K562 (cell line): ENCODE measurements around the gene HS3ST3A1. TPM values are rescaled to one million over a fixed set of nuclear protein-coding genes. Genes with fewer than 3 reads are reported as not detected.

ENCODE experiments used
- ATAC-seq: fragments of 200-7000 bp; cut with Tn5 transposase; 3 replicates; pipeline ENCODE4 v1.9.1; 2020; ENCODE audit warnings: moderate library complexity
- BruUV-seq: library from RNA; stranded (reverse); fragments of 400-500 nt; replicated peaks from 2 replicates; lab custom pipeline; 2021; lab: Mats Ljungman, UMichigan
- CTCF ChIA-PET: fragments of 300-600 bp; formaldehyde crosslinking; extraction: SDS; loops from one replicate; lab custom pipeline; 2021; ENCODE audit warnings: low intra/inter-chr PET ratio; lab: Yijun Ruan, JAX
- POLR2A ChIA-PET: fragments of 300-600, 350-650 bp; sonication (Branson Sonifier 250); formaldehyde crosslinking; extraction: SDS; loops from one replicate; lab custom pipeline; 2021; ENCODE audit warnings: antibody characterized with exemption, inconsistent platforms; lab: Yijun Ruan, JAX
- DNase-seq, 4 experiments: peaks; one replicate each; pipeline versions ENCODE4 v3.0.0 to v3.0.0-alpha.2; 2011 to 2018; ENCODE audit warnings: low spot score in 3 of 4, mixed read lengths in 3 of 4; ENCODE audit errors: extremely low read depth in 1 of 4
- FAIRE-seq: peaks from 2 replicates; lab custom pipeline; 2011; peaks lifted over from hg19 to GRCh38; lab: Jason Lieb, UNC
- H2AFZ ChIP-seq: 2 replicates; pipeline ENCODE4 v1.6.0; 2011; ENCODE audit warnings: low read depth, low read length, control low read depth, inconsistent platforms
- H3K27ac ChIP-seq: fragments of 200-600 bp; 3 replicates; pipeline ENCODE4 v1.8.0; 2011; ENCODE audit warnings: low read depth, mild to moderate bottlenecking, control low read depth, inconsistent platforms, low read length, moderate library complexity, mixed read lengths; ENCODE audit errors: extremely low read depth
- H3K27me3 ChIP-seq, 2 experiments: fragments of 300-600 bp in 1 of 2; 2 replicates in 1 of 2; 3 replicates in 1 of 2; pipeline versions ENCODE4 v1.6.0 to v1.8.0; 2011; ENCODE audit warnings: inconsistent platforms in 2 of 2, low read length in 2 of 2, mild to moderate bottlenecking in 1 of 2, mixed read lengths in 1 of 2, moderate library complexity in 1 of 2; ENCODE audit not compliant: control insufficient read depth in 2 of 2, insufficient read depth in 2 of 2
- H3K36me3 ChIP-seq: fragments of 300-600 bp; 3 replicates; pipeline ENCODE4 v1.8.0; 2011; ENCODE audit warnings: mild to moderate bottlenecking, low read length, inconsistent platforms; ENCODE audit not compliant: control insufficient read depth, insufficient read depth
- H3K4me1 ChIP-seq, 2 experiments: fragments of 200-600 bp in 1 of 2; replicated peaks in 1 of 2; 2 replicates in 1 of 2; 3 replicates in 1 of 2; pipeline versions ENCODE4 v1.5.1 to v1.8.0; 2011; ENCODE audit warnings: inconsistent platforms in 2 of 2, low read length in 2 of 2, mild to moderate bottlenecking in 1 of 2, mixed read lengths in 1 of 2, moderate library complexity in 1 of 2; ENCODE audit not compliant: control insufficient read depth in 2 of 2, insufficient read depth in 2 of 2
- H3K4me2 ChIP-seq: 2 replicates; pipeline ENCODE4 v1.6.1; 2011; ENCODE audit warnings: low read length, control low read depth, inconsistent platforms, mixed read lengths; ENCODE audit not compliant: insufficient read depth
- H3K4me3 ChIP-seq: fragments of 200-600 bp; sonication (generic), shearing (Covaris generic); 2 replicates; pipeline ENCODE4 v1.5.1; 2016; ENCODE audit warnings: control low read depth, inconsistent platforms
- H3K79me2 ChIP-seq: fragments of 200-600 bp; 3 replicates; pipeline ENCODE4 v1.8.0; 2011; ENCODE audit warnings: low read length, inconsistent platforms; ENCODE audit not compliant: control insufficient read depth, insufficient read depth
- H3K9ac ChIP-seq, 2 experiments: 2 replicates each; pipeline versions ENCODE4 v1.6.0 to v1.6.1; 2011; ENCODE audit warnings: low read depth in 2 of 2, low read length in 2 of 2, control low read depth in 1 of 2, inconsistent platforms in 1 of 2, mild to moderate bottlenecking in 1 of 2, mixed read lengths in 1 of 2; ENCODE audit not compliant: insufficient read depth in 1 of 2
- H3K9me1 ChIP-seq: one replicate; pipeline ENCODE4 v1.6.0; 2011; ENCODE audit warnings: inconsistent platforms, mild to moderate bottlenecking, low read length, moderate library complexity; ENCODE audit not compliant: control insufficient read depth, insufficient read depth
- H3K9me3 ChIP-seq: replicated peaks from 2 replicates; pipeline ENCODE4 v1.5.1; 2011; ENCODE audit warnings: low read depth, low read length, inconsistent platforms; ENCODE audit not compliant: control insufficient read depth, insufficient read depth
- H4K20me1 ChIP-seq: replicated peaks from 2 replicates; pipeline ENCODE4 v1.6.1; 2011; ENCODE audit warnings: low read length, inconsistent platforms, mixed read lengths; ENCODE audit not compliant: control insufficient read depth, insufficient read depth
- E2F4 ChIP-seq: sonication (generic); formaldehyde crosslinking; IDR thresholded peaks from 2 replicates; pipeline ENCODE4 v1.8.0; 2022; ENCODE audit warnings: mild to moderate bottlenecking, low read depth, missing genetic modification reagents
- PRDM10 ChIP-seq: fragments of 450-650 bp; IDR thresholded peaks from 2 replicates; pipeline ENCODE4 v1.6.1; 2018; ENCODE audit not compliant: partially characterized antibody
- ZNF407 ChIP-seq: fragments of 450-650 bp; IDR thresholded peaks from 2 replicates; pipeline ENCODE4 v1.6.1; 2016; ENCODE audit warnings: low read depth
- WGBS: fragments of 100-300 bp; shearing (Covaris generic); methylation state at CpG from one replicate; pipeline ENCODE4 v1.1.6; 2016; ENCODE audit warnings: low coverage, mixed read lengths; ENCODE audit not compliant: insufficient coverage; ENCODE audit errors: missing lambda C conversion rate; 5-methylcytosine and 5-hydroxymethylcytosine counted together
- in situ Hi-C: fragments of 300-500 bp; cut with MboI; formaldehyde crosslinking; loops from 4 replicates; pipeline ENCODE4 v1.15.0; 2018; ENCODE audit warnings: inconsistent platforms, mixed read lengths
- intact Hi-C: fragments of 100-400 bp; cut with micrococcal nuclease; formaldehyde crosslinking; loops from 2 replicates; pipeline ENCODE4 v1.14.2; 2022
- polyA plus RNA-seq, 8 experiments: library from polyadenylated mRNA; depleted of rRNA in 4 of 8; stranded (reverse) in 5 of 8; unstranded in 3 of 8; fragments of >200 nt; fragmentation: Nextera tagmentation in 2 of 8; fragmentation: Illumina TruSeq in 1 of 8; extraction: Ambion mirVana in 2 of 8; extraction: Trizol in 1 of 8; gene quantifications; 2 replicates each; pipeline versions ENCODE4 v1.2.1 to v1.2.3, GENCODE V29; 2011 to 2014; ENCODE audit warnings: inconsistent platforms in 1 of 8, missing spikeins in 1 of 8
- total RNA-seq, 7 experiments: library from RNA; depleted of rRNA in 6 of 7; stranded (reverse); fragments of >200 nt in 6 of 7; fragmentation: Illumina TruSeq in 2 of 7; extraction: Trizol in 2 of 7; gene quantifications; 2 replicates each; pipeline versions ENCODE4 v1.2.1 to v1.2.3, GENCODE V29; 2011 to 2021; ENCODE audit warnings: low replicate concordance in 1 of 7

Gene HS3ST3A1
- total and polyA plus RNA-seq, 9 of the 15 experiments (the other 6 are each of a cell fraction or from before 2014, with no cell fraction given) = 0.25 to 14.8 (median 2.3) TPM

GRCh38 chr17:13457783-13458182 lies 143.9 kb downstream of the HS3ST3A1 start:
- no peak for FAIRE-seq
- Histone ChIP-seq H3K9ac (no peak overlapping the region), H3K9me1 (no peaks in the 10 kb centered on the region), H3K4me3 (no peak overlapping the region), H3K4me1 (no peaks in the 10 kb centered on the region), H3K4me2 (no peak overlapping the region), H3K9me3 (no peaks in the 10 kb centered on the region), H4K20me1 (no peaks in the 10 kb centered on the region), H3K27ac (no peak overlapping the region), H3K27me3 (no peaks in the 10 kb centered on the region), H3K79me2 (no peaks in the 10 kb centered on the region), H2AFZ (no peak overlapping the region), H3K36me3 (no peaks in the 10 kb centered on the region)
- ATAC-seq = no peak
- in situ Hi-C loops = no loop called here
- TF ChIP-seq ZNF407 (no peak), PRDM10 (no peak), E2F4 (CRISPR knock-in tag) (no peak)
- no TSS peak for BruUV-seq
- intact Hi-C loops = no loop called here
- ChIA-PET CTCF (no interaction called here), POLR2A (interaction anchor here (0.8 kb wide), 1 partner anchor 12 kb away, joined by 4 read pairs; no protein-coding TSS in a partner anchor)
- 8% methylated on average over 3 of the region's 3 CpGs for WGBS
- no peak for DNase-seq
